ENCODE results near the gene GCK. TPM values are rescaled to one million over a fixed set of nuclear protein-coding genes. Genes with fewer than 3 reads are reported as not detected.

Gene GCK
- total RNA-seq, 1 donor from 2014 or later, result 2.7 TPM

DNA sequence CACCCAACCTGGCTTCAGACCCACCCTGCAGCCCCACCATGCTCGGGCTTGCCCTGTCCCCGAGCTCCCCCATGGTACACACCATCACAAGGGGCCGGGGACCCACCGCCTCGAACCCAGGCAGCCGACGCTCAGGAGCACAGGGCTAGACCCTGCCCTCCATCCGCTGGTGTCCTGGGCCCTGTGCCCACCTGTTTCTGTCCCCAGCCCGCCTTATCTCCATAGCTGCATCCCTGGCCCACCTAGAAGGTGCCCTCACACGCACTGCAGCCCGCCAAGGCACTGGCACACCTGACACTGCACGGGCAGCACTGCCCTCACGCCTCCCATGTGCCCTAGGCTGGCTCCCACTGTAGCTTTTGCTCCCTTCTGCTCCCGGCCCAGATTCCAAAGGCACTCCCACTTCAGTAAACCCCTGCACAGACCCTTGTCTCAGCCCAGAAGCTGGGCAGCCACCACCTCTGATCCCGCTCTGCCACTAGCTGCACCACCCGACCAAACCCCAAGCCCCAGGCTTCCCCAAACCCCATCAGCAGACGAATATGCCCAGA is 28.7 kb upstream of the GCK start:
- H3K27me3 ChIP-seq, result no peaks in the 10 kb centered on the region

DNA sequence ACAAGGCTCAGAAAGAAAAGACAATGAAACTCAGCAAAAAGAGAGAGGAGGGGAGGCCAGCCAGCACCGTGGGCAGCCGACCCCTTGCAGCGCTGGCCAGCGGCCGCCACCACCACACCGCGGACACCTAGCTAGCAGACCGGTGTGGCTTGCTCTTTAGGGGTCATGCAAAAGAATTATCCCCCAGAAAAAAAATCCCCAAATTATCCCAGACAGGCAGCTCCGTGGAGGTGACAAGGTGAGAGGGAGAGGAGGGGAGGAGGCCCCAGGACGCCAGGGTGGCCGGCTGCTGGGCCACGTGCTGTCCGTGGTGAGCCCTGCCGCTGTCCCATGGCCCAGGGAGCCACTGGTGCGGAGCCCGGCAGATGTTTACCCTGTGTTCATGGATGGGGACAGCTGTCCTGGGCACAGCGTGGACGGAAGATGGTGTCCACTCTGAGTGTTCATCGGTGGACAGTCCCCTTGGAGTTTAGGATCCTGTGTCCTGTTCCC is 28.0 kb upstream of the GCK start:
- H3K27ac ChIP-seq, result no peak overlapping the region
- H3K9me3 ChIP-seq, result no peaks in the 10 kb centered on the region
- intact Hi-C loops (cut with DNase I), result no loop called here
- H3K36me3 ChIP-seq, result peaks cover 7 to 16% of the 10 kb centered on the region in 2 donors
- no peak for DNase-seq (ENCODE audit: low spot score in 2 of 2)
- H3K4me3 ChIP-seq, result no peak overlapping the region
- H3K4me1 ChIP-seq, result no peaks in the 10 kb centered on the region
- no peaks in the 10 kb centered on the region for H3K27me3 ChIP-seq
- TF ChIP-seq, protein P1, sequence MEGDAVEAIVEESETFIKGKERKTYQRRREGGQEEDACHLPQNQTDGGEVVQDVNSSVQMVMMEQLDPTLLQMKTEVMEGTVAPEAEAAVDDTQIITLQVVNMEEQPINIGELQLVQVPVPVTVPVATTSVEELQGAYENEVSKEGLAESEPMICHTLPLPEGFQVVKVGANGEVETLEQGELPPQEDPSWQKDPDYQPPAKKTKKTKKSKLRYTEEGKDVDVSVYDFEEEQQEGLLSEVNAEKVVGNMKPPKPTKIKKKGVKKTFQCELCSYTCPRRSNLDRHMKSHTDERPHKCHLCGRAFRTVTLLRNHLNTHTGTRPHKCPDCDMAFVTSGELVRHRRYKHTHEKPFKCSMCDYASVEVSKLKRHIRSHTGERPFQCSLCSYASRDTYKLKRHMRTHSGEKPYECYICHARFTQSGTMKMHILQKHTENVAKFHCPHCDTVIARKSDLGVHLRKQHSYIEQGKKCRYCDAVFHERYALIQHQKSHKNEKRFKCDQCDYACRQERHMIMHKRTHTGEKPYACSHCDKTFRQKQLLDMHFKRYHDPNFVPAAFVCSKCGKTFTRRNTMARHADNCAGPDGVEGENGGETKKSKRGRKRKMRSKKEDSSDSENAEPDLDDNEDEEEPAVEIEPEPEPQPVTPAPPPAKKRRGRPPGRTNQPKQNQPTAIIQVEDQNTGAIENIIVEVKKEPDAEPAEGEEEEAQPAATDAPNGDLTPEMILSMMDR (IDR thresholded peaks at IDR 0.05), result no peak

More for the DNA sequence above, 28.7 kb upstream of the GCK start:
- intact Hi-C loops (cut with DNase I), result no loop called here
- peaks cover under 1 to 9% of the 10 kb centered on the region in 2 donors for H3K36me3 ChIP-seq
- no peak for DNase-seq (ENCODE audit: low spot score in 2 of 2)
- TF ChIP-seq, protein P1 (IDR thresholded peaks at IDR 0.05), result no peak
- H3K4me3 ChIP-seq, result no peak overlapping the region
- H3K27ac ChIP-seq, result no peak overlapping the region
- no peaks in the 10 kb centered on the region for H3K4me1 ChIP-seq
- no peaks in the 10 kb centered on the region for H3K9me3 ChIP-seq

DNA sequence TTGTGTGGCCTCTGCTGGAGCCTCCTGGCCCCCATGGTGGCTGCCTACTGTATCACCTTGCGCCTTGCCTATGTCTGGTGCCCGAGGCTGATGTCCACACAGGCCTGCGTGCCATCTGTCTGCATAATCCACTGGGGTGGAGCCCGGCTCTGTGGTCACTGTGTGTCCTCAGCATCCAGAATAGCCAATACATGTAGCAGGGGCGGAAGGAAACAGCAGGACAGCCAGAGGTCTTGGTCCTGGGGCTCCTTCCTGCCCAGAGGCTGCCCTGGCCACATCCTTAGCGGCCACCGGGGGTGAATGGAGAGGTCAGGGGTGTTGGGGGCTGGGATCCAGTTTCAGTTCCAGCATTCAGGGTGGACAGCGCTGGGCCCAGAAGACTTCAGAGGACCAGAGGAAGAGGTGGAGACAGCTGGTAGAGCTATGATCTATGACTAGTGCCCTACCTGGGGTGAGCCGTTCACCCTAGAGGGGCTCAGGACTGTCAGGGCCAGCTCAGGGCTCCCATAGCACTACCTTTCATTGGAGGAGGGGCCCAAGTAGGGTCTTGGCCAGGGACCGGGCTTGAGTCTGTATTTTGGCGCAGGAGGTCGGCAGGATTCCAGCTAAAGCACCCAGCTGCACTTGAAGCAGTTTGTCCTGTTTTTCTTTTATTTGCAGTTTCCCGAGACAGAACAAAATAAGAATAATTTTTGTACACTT is 27.4 kb upstream of the GCK start:
- no peaks in the 10 kb centered on the region for H3K27me3 ChIP-seq
- H3K9me3 ChIP-seq, result no peaks in the 10 kb centered on the region
- intact Hi-C loops (cut with DNase I), result no loop called here
- H3K4me1 ChIP-seq, result no peaks in the 10 kb centered on the region
- peaks cover 13 to 22% of the 10 kb centered on the region in 2 donors for H3K36me3 ChIP-seq
- no peak overlapping the region for H3K4me3 ChIP-seq
- no peak for DNase-seq (ENCODE audit: low spot score in 2 of 2)
- TF ChIP-seq, protein P1 (IDR thresholded peaks at IDR 0.05), result no peak
- H3K27ac ChIP-seq, result no peak overlapping the region

DNA sequence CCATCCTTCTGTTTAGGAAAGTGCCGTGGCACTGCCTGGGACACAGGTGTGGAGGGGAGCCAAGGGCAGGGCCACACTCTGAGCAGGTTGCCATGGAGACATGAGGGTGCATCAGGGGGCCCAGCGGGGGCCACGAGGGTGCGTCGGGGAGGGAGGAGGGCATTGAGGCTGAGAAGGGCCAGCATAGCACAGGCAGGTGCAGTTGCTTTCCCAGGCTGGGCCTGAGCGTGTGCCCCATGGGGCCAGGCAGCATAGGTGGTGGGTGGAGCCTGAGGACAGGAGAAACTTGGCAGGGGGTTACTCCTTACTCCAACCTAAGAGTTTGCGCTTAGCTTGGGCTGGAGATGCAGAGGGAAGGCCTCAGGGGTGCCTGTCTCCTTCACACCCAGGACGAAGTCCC is 26.8 kb upstream of the GCK start:
- intact Hi-C loops (cut with DNase I), result no loop called here
- TF ChIP-seq, protein P1 (IDR thresholded peaks at IDR 0.05), result no peak
- Histone ChIP-seq H3K9me3 (no peaks in the 10 kb centered on the region), H3K36me3 (peaks cover 19 to 29% of the 10 kb centered on the region in 2 donors), H3K4me1 (no peaks in the 10 kb centered on the region), H3K4me3 (no peak overlapping the region), H3K27me3 (no peaks in the 10 kb centered on the region), H3K27ac (no peak overlapping the region)
- DNase-seq (ENCODE audit: low spot score in 2 of 2), result no peak

DNA sequence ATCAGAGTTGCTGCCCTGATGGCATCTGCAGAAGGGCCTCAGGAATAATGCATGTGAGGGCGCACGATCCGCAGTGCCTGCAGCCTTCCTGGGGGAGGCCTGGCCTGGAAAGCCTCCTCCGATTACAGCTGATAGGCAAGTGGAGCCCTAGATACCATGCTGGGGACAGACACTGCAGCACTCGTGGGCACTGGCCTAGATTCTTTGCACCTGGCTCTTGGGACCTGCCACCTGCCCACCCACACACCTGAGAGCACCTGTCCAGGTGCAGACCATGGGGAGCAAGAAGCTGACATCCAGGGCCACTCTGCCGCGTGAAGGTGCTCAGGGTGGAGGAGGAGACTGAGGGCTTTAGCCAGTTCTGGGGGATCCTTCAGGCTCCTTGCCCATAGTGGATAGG is 26.3 kb upstream of the GCK start:
- Histone ChIP-seq H3K4me1 (no peaks in the 10 kb centered on the region), H3K36me3 (peaks cover 24 to 33% of the 10 kb centered on the region in 2 donors), H3K27ac (no peak overlapping the region), H3K4me3 (no peak overlapping the region), H3K27me3 (no peaks in the 10 kb centered on the region), H3K9me3 (no peaks in the 10 kb centered on the region)
- no peak for DNase-seq (ENCODE audit: low spot score in 2 of 2)
- TF ChIP-seq, protein P1 (IDR thresholded peaks at IDR 0.05), result no peak
- intact Hi-C loops (cut with DNase I), result no loop called here
